Right atrium auricular region (tissue), 2 donors: ENCODE measurements around the gene DCDC2C. TPM values are rescaled to one million over a fixed set of nuclear protein-coding genes. Genes with fewer than 3 reads are reported as not detected.
A peak's percentile ranks its signal among the peaks of the same experiment; 100 is the strongest.
"Not testable (repeated sequence)": the region's sequence is repeated elsewhere in the genome, so short reads cannot be mapped to it uniquely, and the experiment has no call there.

Source experiments
- DNase-seq: peaks from one replicate; pipeline ENCODE4 v3.0.0-alpha.2; 2019; ENCODE audit warnings: low spot score
- H3K27ac ChIP-seq, 2 donors: fragments of 200-600 bp; sonication (generic); 1 replicate in 1 of 2; 2 replicates in 1 of 2; pipeline ENCODE4 v1.5.1; 2016 to 2019
- H3K27me3 ChIP-seq, 2 donors: fragments of 200-600 bp; sonication (generic); one replicate each; pipeline versions ENCODE4 v1.5.1 to v1.6.0; 2017 to 2019
- H3K36me3 ChIP-seq: fragments of 200-600 bp; sonication (generic); one replicate; pipeline ENCODE4 v1.5.1; 2016
- H3K4me1 ChIP-seq, 2 donors: fragments of 200-600 bp; sonication (generic); one replicate each; pipeline versions ENCODE4 v1.5.1 to v1.6.0; 2017 to 2019
- H3K4me3 ChIP-seq, 2 donors: fragments of 200-600 bp; sonication (generic); 1 replicate in 1 of 2; 2 replicates in 1 of 2; pipeline ENCODE4 v1.5.1; 2017 to 2019; ENCODE audit warnings: mild to moderate bottlenecking in 1 of 2, moderate library complexity in 1 of 2
- H3K9me3 ChIP-seq, 2 donors: fragments of 200-600 bp; sonication (generic); one replicate each; pipeline ENCODE4 v1.5.1; 2019
- total RNA-seq, 2 donors: library from RNA; depleted of rRNA; stranded (reverse); fragments of >200 nt; gene quantifications; one replicate each; pipeline ENCODE4 v1.1.0, GENCODE V29; 2016
- TF ChIP-seq, protein P1 (sequence below), 2 donors: fragments of 200-600 bp; sonication (generic); IDR thresholded peaks; one replicate each; pipeline ENCODE4 v1.5.1; 2019; ENCODE audit warnings: antibody characterized with exemption in 2 of 2

The DCDC2C gene
- total RNA-seq, 2 donors from 2014 or later: not detected

GRCh38 chr2:3656762-3657721, 46.3 kb upstream of the DCDC2C start:
- TF ChIP-seq, protein P1, sequence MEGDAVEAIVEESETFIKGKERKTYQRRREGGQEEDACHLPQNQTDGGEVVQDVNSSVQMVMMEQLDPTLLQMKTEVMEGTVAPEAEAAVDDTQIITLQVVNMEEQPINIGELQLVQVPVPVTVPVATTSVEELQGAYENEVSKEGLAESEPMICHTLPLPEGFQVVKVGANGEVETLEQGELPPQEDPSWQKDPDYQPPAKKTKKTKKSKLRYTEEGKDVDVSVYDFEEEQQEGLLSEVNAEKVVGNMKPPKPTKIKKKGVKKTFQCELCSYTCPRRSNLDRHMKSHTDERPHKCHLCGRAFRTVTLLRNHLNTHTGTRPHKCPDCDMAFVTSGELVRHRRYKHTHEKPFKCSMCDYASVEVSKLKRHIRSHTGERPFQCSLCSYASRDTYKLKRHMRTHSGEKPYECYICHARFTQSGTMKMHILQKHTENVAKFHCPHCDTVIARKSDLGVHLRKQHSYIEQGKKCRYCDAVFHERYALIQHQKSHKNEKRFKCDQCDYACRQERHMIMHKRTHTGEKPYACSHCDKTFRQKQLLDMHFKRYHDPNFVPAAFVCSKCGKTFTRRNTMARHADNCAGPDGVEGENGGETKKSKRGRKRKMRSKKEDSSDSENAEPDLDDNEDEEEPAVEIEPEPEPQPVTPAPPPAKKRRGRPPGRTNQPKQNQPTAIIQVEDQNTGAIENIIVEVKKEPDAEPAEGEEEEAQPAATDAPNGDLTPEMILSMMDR (IDR thresholded peaks at IDR 0.05): no peak
- no peak overlapping the region for H3K27ac ChIP-seq
- no peaks in the 10 kb centered on the region for H3K9me3 ChIP-seq
- peaks cover 0 to 25% of the 10 kb centered on the region in 2 donors for H3K4me1 ChIP-seq
- H3K27me3 ChIP-seq: no peaks in the 10 kb centered on the region
- no peak for DNase-seq
- H3K4me3 ChIP-seq: no peak overlapping the region
- H3K36me3 ChIP-seq: no peaks in the 10 kb centered on the region

GRCh38 chr2:3657881-3658280, 45.5 kb upstream of the DCDC2C start, which contains the start of gene ALLC:
ALLC (plus strand) TSS chr2:3658200; CDS start chr2:3671158, 12,958 bp downstream.
- Histone ChIP-seq H3K27ac (peak within 1 kb of the TSS; percentile 35 to 43), H3K27me3 (no peaks in the 10 kb centered on the region), H3K4me1 (peaks cover 0 to 22% of the 10 kb centered on the region in 2 donors), H3K4me3 (no peak within 1 kb of the TSS), H3K9me3 (no peaks in the 10 kb centered on the region), H3K36me3 (no peaks in the 10 kb centered on the region)
- TF ChIP-seq, protein P1 (IDR thresholded peaks at IDR 0.05): no peak
- DNase-seq: no peak

DNA sequence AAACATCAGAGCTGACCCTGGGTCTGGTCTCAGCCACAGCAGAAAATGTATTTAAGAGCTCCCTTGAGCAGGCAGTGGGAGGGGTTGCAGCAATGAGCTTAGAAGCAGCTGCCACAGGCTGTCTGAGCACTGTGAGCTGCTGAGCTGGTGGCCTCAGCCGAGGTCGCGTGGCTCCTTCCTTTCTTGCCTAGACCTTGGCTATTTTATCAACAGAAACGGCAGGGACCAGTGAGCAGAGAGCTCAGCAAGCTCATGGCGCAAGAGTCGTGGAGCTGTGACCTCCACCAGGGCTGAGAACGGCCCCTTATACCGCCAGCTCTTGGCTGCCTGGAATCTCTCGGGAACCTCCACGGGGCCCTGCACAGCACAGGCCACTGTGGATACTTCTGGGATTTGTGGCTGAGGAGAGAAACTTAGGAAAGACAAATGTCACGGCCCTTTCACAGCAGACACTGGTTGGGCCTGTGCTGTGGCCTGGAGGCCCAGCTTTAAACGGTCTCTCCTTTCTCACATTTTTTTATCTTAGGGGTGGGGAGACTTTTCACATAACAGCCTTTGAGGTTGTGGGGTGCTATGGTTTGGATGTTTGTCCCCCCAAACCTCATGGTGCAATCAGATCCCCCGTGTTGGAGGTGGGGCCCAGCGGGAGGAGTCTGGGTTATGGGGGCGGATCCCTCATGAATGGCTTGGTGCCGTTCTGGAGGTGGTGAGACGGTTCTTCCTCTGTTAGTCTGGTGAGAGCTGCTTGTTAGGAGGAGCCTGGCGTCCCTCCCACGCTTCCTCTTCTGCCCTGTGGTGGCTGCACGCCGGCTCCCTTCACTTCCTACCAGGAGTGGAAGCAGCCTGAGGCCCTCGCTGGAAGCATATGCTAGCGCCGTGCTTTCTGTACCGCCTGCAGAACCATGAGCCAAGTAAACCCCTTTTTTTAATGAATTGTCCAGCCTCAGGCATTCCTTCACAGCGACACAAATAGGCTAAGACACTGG, 43.6 kb upstream of the DCDC2C start:
- no peaks in the 10 kb centered on the region for H3K27me3 ChIP-seq
- peaks cover 0 to 22% of the 10 kb centered on the region in 2 donors for H3K4me1 ChIP-seq
- TF ChIP-seq, protein P1 (IDR thresholded peaks at IDR 0.05): no peak
- no peak overlapping the region for H3K4me3 ChIP-seq
- peak overlapping the region; percentile 35 to 43 for H3K27ac ChIP-seq
- no peak for DNase-seq
- H3K36me3 ChIP-seq: no peaks in the 10 kb centered on the region
- no peaks in the 10 kb centered on the region for H3K9me3 ChIP-seq

- not testable (repeated sequence) for DNase-seq, H3K9me3 ChIP-seq, H3K36me3 ChIP-seq, H3K27ac ChIP-seq, H3K27me3 ChIP-seq, H3K4me3 ChIP-seq
- peaks cover 0 to 22% of the 10 kb centered on the region in 2 donors for H3K4me1 ChIP-seq
Observed at GRCh38 chr2:3660640-3661039, 42.7 kb upstream of the DCDC2C start.

DNA sequence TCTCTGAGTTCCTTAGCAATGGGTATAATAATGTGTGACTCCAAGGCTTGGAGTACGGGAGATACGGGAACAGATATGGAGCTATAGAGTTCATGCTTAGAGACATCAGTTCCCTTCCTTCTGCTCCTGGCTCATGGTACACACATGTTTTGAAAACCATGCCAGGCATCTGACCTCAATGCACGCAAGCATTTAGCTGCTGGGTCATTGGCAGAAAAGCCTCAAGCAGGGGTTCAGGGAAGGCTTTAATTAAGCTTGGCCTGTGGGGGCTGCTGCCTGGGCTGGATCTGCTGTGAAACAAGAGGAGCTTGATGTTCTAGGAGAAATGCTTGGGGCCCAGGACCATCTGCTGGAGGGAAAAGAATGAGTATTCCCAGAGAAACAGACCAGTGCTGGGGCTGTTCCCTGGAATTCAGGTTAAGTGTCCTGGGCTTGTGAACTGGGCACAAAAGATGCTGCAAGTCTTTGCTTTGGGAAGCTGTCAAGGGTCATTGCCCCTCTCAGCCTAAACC, 42.2 kb upstream of the DCDC2C start:
- no peaks in the 10 kb centered on the region for H3K36me3 ChIP-seq
- peaks cover 0 to 22% of the 10 kb centered on the region in 2 donors for H3K4me1 ChIP-seq
- TF ChIP-seq, protein P1 (IDR thresholded peaks at IDR 0.05): no peak
- no peaks in the 10 kb centered on the region for H3K9me3 ChIP-seq
- DNase-seq: no peak
- H3K4me3 ChIP-seq: no peak overlapping the region
- no peaks in the 10 kb centered on the region for H3K27me3 ChIP-seq
- no peak overlapping the region for H3K27ac ChIP-seq
